GM21825 (cell line): ENCODE measurements around the gene KAT5.
"Not testable (repeated sequence)": the region's sequence is repeated elsewhere in the genome, so short reads cannot be mapped to it uniquely, and the experiment has no call there.

Experiments used
- ATAC-seq: cut with Tn5 transposase; IDR thresholded peaks from one replicate; pipeline ENCODE4 v1.9.1; 2021; ENCODE audit warnings: mild to moderate bottlenecking, moderate library complexity; ENCODE audit not compliant: unreplicated experiment

KAT5 gene

GRCh38 chr11:65708451-65708850 lies 3.6 kb upstream of the KAT5 start:
- ATAC-seq: no peak

GRCh38 chr11:65709661-65710060 lies 2.4 kb upstream of the KAT5 start:
- ATAC-seq: no peak

- ATAC-seq: no peak
Observed at GRCh38 chr11:65710421-65710820, 1.6 kb upstream of the KAT5 start.

- ATAC-seq: no peak
Observed at GRCh38 chr11:65712633-65713076, 603 bp downstream of the KAT5 start.

- ATAC-seq: no peak
Observed at GRCh38 chr11:65713212-65713969, 1.3 kb downstream of the KAT5 start.

GRCh38 chr11:65714433-65714832 lies 2.4 kb downstream of the KAT5 start:
- no peak for ATAC-seq

GRCh38 chr11:65716302-65716701 lies 4.2 kb downstream of the KAT5 start:
- ATAC-seq: no peak

- no peak for ATAC-seq
Observed at GRCh38 chr11:65716774-65717405, 4.8 kb downstream of the KAT5 start.

GRCh38 chr11:65717906-65718305 lies 5.9 kb downstream of the KAT5 start:
- ATAC-seq: no peak

- ATAC-seq: no peak
Observed at GRCh38 chr11:65718531-65718930, 6.5 kb downstream of the KAT5 start.

- no peak for ATAC-seq
Observed at GRCh38 chr11:65718964-65719492, 7.0 kb downstream of the KAT5 start.

- ATAC-seq: peak; percentile 6
Observed at GRCh38 chr11:65719871-65720210, 7.8 kb downstream of the KAT5 start.

- ATAC-seq: peak; percentile 67
Observed at GRCh38 chr11:65720211-65720934, 8.3 kb downstream of the KAT5 start, which contains the start of gene RNASEH2C. Gene RNASEH2C, minus strand, starts transcription at chr11:65720798. Its CDS starts 40 bp downstream, at chr11:65720758.

GRCh38 chr11:65722261-65722660 lies 10.2 kb downstream of the KAT5 start:
- no peak for ATAC-seq

GRCh38 chr11:65726660-65727059 lies 14.6 kb downstream of the KAT5 start:
- ATAC-seq: no peak

GRCh38 chr11:65727865-65728264 lies 15.8 kb downstream of the KAT5 start:
- ATAC-seq: no peak

GRCh38 chr11:65730461-65730860 lies 18.4 kb downstream of the KAT5 start:
- ATAC-seq: no peak

- ATAC-seq: not testable (repeated sequence)
Observed at GRCh38 chr11:65735111-65735510, 23.1 kb downstream of the KAT5 start.

GRCh38 chr11:65736810-65737209 lies 24.8 kb downstream of the KAT5 start:
- no peak for ATAC-seq

- ATAC-seq: no peak
Observed at GRCh38 chr11:65739022-65739421, 27.0 kb downstream of the KAT5 start.

GRCh38 chr11:65741185-65741584 lies 29.1 kb downstream of the KAT5 start:
- no peak for ATAC-seq

- ATAC-seq: no peak
Observed at GRCh38 chr11:65742353-65742752, 30.3 kb downstream of the KAT5 start.
